GM18873 (cell line): ENCODE results near the gene SLC38A6.
"Not testable (repeated sequence)": the region's sequence is repeated elsewhere in the genome, so short reads cannot be mapped to it uniquely, and the experiment has no call there.

Experiments used
- ATAC-seq: cut with Tn5 transposase; IDR thresholded peaks from one replicate; pipeline ENCODE4 v1.9.1; 2021; ENCODE audit warnings: mild to moderate bottlenecking, moderate library complexity, moderate number of reproducible peaks; ENCODE audit not compliant: unreplicated experiment, low FRiP score

The SLC38A6 gene

GRCh38 chr14:61048640-61049039, 67.6 kb downstream of the SLC38A6 start:
- ATAC-seq, result no peak

GRCh38 chr14:61050417-61050816, 69.4 kb downstream of the SLC38A6 start:
- ATAC-seq, result no peak

- no peak for ATAC-seq
These were observed 70.0 kb downstream of the SLC38A6 start for GRCh38 chr14:61051051-61051450.

GRCh38 chr14:61051621-61052020, 70.6 kb downstream of the SLC38A6 start:
- no peak for ATAC-seq

GRCh38 chr14:61063461-61063860, 82.4 kb downstream of the SLC38A6 start:
- no peak for ATAC-seq

GRCh38 chr14:61064210-61064609, 83.2 kb downstream of the SLC38A6 start:
- ATAC-seq, result no peak

- ATAC-seq, result no peak
These were observed 83.8 kb downstream of the SLC38A6 start for GRCh38 chr14:61064856-61065255.

- ATAC-seq, result no peak
These were observed 84.6 kb downstream of the SLC38A6 start for GRCh38 chr14:61065656-61066055.

GRCh38 chr14:61072442-61072841, 91.4 kb downstream of the SLC38A6 start:
- not testable (repeated sequence) for ATAC-seq

GRCh38 chr14:61074852-61075251, 93.8 kb downstream of the SLC38A6 start:
- ATAC-seq, result no peak

GRCh38 chr14:61076556-61076955, 95.5 kb downstream of the SLC38A6 start:
- no peak for ATAC-seq

GRCh38 chr14:61077437-61077836, 96.4 kb downstream of the SLC38A6 start:
- no peak for ATAC-seq

- ATAC-seq, result no peak
These were observed 97.1 kb downstream of the SLC38A6 start for GRCh38 chr14:61077951-61078720.

GRCh38 chr14:61080591-61081010, 99.6 kb downstream of the SLC38A6 start:
- peak; percentile 85 for ATAC-seq

- no peak for ATAC-seq
These were observed 107.0 kb downstream of the SLC38A6 start for GRCh38 chr14:61088081-61088480.

GRCh38 chr14:61089126-61089750, 108.2 kb downstream of the SLC38A6 start:
- ATAC-seq, result no peak

- no peak for ATAC-seq
These were observed 109.6 kb downstream of the SLC38A6 start for GRCh38 chr14:61090432-61091216.

- ATAC-seq, result no peak
These were observed 110.7 kb downstream of the SLC38A6 start for GRCh38 chr14:61091657-61092273.

GRCh38 chr14:61098096-61098495, 117.1 kb downstream of the SLC38A6 start:
- ATAC-seq, result not testable (repeated sequence)

GRCh38 chr14:61098721-61099120, 117.7 kb downstream of the SLC38A6 start:
- ATAC-seq, result no peak
